C1 segment of cervical spinal cord (tissue), 14 donors: ENCODE results near the gene DYNLRB1.

Experiments
- DNase-seq, 14 donors: peaks; one replicate each; lab custom pipeline; 2025; lab: John Stamatoyannopoulos, UW

Gene DYNLRB1

DNA sequence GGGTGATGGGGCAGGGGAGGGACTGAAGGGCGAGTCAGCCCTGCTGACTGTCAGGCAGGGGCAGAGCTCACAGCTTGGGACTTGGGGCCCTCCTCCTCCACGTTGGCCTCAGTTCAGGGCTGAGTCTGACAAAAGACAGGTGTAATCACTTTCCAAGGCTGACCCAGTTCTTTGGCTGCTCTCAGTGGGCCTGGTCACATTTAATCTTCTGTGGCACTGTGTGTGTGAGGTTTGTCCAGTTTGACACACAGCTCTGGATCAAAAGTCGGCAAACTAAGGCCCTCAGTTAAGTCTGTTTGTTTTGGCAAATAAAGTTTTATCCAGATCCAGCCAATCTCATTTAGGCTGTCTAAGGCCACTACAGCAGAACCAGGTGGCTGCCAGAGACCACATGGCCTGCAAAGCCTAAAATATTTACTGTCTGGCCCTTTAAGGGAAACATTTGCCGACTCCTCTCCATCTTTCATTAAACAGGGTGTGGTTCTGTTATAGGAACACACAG lies 37.2 kb downstream of the DYNLRB1 start:
- DNase-seq, result no peak

DNA sequence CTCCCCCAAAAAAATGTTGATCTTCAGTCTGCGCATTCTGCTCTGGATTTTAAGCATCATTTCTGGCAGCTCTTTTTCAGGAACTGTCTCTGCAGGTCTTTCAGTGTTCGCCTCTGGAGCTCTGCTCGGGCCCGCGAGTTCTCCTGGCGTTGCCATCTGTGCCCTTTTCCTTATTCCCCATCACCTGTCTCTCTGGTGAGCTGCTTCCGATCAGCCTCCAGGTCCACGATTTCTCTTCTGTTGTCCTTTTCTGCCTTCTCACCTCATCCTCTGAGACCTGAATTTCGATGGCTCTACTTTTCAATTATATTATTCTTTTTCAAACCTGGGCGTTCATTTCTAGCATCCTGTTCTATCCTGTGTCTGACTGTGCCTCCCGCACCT lies 41.7 kb downstream of the DYNLRB1 start:
- DNase-seq, result peak in 1 of 14 donors; percentile 75

- DNase-seq, result peak; percentile 33 to 94 (median 77)
Observed at GRCh38 chr20:34558320-34559218, 42.3 kb downstream of the DYNLRB1 start, which contains the start of gene MAP1LC3A. Gene MAP1LC3A (plus strand): TSS chr20:34558718. CDS start chr20:34558869, 151 bp downstream.

DNA sequence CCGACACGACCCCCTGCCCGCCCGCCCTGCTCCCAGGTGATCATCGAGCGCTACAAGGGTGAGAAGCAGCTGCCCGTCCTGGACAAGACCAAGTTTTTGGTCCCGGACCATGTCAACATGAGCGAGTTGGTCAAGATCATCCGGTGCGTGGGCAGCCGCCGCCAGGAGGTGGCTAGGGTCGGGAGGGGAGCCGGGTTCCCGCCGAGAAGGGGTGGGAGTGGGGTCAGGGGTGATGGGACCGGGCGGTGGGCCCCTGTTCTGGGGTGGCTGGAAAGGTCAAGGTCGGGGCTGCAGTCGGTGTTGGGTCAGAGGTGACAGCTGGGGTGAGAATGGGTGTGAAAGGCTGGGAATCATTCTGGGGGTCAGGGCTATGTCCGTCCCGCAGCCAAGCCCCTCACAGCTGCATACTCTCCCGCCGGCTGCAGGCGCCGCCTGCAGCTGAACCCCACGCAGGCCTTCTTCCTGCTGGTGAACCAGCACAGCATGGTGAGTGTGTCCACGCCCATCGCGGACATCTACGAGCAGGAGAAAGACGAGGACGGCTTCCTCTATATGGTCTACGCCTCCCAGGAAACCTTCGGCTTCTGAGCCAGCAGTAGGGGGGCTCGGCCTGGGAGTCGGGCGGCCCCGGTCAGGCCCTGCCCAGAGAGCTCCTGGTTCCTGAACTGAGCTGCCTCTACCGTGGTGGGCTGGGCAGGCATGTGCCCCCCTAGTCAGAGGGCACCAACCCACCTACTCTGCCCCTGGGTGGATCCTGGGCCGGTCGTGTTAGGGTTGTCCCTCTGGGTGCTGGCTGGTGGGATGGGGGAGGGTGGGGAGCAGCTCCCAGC lies 43.3 kb downstream of the DYNLRB1 start:
- peak in 8 of 14 donors; percentile 7 to 62 (median 42) for DNase-seq

DNA sequence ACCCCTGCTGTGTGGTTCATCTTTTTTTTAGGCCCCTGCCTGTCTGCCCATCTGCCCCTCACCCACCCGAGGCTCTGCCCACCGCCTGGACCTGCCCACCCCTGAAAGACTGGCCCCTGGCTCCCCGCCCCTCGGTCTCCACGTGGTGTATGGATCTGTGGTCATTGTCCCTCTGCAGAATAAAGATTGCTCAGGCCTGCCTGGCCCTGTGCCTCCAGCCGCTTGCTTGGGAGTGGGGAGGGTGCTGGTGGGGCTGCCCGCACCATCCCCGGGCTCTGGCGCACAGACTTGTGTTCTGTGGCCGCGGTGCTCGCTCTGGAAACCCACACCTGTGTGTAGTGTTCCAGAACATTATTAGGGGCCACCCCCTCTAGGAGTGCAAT lies 43.9 kb downstream of the DYNLRB1 start:
- peak in 12 of 14 donors; percentile 18 to 80 (median 56) for DNase-seq

DNA sequence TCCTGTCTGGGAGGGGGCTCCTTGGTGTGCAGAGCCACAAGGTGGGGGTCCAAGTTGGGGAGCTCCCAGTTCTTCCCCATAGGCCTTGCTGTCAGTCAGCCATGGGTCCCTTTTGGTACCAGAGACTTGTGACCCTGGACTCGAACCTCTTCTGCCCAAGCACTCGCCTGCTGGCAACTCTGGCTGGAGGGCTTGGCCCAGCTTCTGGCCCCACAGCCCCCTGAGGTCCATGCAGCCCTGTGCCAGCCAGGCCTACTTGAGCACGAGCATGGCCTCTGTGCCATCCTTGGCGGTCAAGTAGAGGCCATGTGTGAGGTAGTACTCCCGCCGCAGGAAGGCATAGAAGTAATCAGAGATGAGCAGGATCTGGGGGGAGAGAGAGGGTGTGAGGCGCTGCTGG lies 44.4 kb downstream of the DYNLRB1 start:
- no peak for DNase-seq

- no peak for DNase-seq
Observed at GRCh38 chr20:34561661-34562060, 45.4 kb downstream of the DYNLRB1 start.

GRCh38 chr20:34562641-34563040 lies 46.4 kb downstream of the DYNLRB1 start:
- DNase-seq, result peak in 3 of 14 donors; percentile 9 to 24 (median 22)

DNA sequence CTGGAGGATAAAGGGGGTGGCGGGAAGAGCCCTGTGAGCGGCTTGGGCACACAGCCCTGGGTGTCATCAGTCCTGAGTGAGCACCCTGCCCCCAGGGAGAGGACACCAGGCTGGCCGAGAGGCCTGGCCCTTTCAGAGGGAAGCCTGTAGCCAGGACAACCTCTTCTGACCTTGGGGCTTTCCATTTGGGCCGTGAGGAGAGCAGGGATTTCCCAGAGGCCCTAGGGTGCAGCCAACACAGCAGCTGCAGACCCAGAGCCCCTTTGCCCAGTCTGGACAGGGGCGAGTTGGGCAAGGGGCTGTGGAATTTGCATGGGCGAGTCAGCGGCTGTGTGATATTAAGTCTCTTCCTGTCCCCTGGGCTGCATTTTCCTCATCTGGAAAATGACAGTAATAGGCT lies 48.6 kb downstream of the DYNLRB1 start:
- no peak for DNase-seq

- DNase-seq, result peak in 1 of 14 donors; percentile 18
Observed at GRCh38 chr20:34566978-34567891, 51.0 kb downstream of the DYNLRB1 start.

DNA sequence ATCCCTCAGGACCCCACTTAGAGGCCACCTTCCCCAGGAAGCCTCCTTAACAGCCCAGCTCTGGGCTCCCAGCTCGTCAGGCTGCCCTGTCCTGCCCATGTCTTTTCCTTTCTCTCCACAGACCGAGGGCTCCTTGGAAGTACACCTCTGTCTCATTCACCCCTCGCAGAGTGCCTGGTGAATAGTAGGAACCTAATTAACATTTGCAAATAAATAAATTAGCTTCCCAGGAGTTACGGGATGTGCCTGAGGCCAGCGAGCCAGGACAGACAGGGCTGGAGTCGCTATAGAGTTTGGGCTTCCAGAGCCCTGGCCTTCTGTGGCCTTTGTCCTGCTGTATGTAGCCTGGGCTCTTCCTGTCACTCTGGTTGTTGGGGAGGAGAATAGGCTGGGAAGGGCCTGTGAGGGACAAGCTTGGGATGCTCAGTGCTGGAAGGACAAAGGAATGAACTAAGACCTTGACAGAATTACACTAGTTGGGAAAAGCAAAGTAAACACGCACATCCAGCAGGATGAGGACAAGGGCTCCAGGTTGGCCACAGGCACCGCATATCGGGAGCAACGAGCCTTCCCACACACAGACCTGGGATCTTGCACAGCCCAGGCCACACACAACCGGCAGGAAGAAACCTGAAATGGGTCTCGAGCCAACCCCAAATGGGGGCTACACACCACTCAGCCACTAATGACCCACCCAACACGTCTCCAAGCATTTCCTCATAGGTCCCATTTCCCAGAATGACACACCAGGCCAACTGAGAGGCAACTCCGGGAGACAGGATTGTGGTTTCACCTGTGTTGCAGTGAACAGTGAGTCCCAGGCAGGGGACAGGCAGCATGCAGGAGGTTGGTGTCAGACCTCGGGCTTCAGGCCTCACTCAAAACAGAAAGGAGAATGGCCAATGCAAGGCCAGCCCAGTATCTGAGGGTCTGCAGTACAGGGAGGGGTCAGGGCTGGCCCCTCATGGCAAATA lies 52.0 kb downstream of the DYNLRB1 start:
- DNase-seq, result no peak

DNA sequence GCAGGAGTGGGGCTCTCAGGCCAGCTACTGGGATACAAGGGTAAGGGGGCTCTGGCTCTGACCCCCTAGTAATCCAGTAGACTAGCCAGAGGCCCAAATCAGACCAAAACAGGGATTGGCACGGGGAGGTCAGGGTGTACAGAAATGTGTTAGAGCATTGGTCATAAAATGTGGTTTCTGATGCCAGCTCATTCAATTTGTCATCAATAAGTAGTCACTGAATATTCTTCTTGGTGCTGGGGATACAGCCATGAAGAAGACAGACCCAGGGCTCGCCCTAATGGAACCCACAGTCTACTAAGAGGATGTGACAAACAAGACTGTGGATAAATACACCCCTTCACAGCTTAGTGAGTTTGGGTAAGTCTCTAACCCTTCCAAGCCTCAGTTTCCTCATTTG lies 53.4 kb downstream of the DYNLRB1 start:
- no peak for DNase-seq

- DNase-seq, result no peak
Observed at GRCh38 chr20:34570859-34571306, 54.7 kb downstream of the DYNLRB1 start.

GRCh38 chr20:34571753-34572152 lies 55.5 kb downstream of the DYNLRB1 start:
- DNase-seq, result no peak

- DNase-seq, result no peak
Observed at GRCh38 chr20:34573541-34574300, 57.5 kb downstream of the DYNLRB1 start.

GRCh38 chr20:34574426-34574825 lies 58.2 kb downstream of the DYNLRB1 start:
- no peak for DNase-seq

DNA sequence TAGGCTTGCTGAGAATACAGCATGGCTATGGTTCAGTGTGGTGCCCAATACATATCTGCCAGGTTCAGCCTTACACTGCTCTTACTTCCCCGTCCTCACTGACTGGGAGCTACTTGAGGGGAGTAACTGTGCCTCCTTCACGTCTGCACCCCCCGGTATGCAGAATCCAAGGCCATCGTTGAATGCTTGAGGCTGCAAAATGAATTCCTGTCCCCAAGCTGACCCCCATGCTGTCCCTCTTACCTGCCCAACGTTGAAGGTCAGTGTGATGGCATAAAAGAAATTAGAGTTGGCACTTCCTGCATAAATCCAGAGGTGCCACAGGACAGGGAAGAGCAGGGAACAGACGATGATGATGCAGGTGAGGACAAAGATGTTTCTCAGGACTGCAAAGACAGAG lies 58.6 kb downstream of the DYNLRB1 start:
- DNase-seq, result no peak

DNA sequence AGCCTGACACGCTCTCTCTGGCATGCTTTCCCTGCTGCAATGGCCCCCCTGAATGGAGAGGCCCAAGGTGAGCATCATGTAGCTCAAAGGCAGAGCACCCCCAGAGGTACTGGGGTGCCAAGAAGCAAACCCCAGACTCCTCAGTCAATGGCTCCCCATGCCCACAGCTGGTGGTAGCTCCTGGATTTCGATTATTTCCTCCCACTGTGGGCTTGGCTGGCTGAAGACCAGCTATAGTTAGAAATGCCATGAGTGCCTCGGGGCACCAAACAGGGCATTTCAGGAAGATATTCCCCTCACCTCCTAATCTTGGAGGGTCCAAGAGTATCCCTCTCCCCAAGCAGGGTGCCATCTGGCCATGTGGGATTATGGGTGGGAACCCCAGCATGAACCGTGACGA lies 59.0 kb downstream of the DYNLRB1 start:
- no peak for DNase-seq

DNA sequence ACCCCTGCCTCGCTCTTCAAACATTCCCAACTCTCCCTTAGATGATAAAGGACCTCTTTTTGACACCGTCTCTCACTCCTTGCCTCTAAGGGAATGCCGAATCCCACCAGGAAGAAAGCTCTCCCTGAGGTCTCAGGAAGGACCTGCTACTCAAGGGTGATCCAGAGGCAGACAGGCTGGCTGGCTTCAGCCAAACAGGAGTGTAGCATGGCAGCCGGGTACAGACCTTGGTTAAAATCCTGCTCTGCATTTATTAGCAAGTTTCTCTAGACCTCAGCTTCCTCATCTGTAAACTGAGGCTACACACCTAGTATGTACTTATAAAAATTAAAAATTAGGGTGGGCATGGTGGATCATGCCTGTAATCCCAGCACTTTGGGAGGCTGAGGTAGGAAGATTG lies 59.5 kb downstream of the DYNLRB1 start:
- DNase-seq, result no peak
